NCI-H2171 (cell line): ENCODE measurements around the gene ST3GAL4.
"Not testable (repeated sequence)": the region's sequence is repeated elsewhere in the genome, so short reads cannot be mapped to it uniquely, and the experiment has no call there.

Experiments used
- DNase-seq: peaks from one replicate; lab custom pipeline; 2025; lab: John Stamatoyannopoulos, UW

Gene ST3GAL4

DNA sequence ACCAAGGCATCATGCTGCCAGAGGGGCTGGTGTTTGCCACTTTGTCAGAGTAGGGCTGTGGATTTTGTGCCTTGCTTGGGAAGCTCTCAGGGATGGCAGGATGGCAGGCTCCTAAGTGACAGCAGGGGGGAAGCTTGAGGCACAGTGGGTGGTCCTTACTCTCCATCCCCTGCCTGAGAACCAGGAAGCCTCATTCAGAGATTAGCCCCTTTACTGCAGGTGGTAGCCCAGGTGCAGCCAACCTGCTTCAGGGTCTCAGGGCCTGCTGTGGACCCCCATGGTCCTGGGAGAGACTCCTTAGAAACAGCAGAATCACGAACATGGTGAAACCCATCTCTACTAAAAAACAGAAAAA is 8.9 kb upstream of the ST3GAL4 start:
- DNase-seq = no peak

DNA sequence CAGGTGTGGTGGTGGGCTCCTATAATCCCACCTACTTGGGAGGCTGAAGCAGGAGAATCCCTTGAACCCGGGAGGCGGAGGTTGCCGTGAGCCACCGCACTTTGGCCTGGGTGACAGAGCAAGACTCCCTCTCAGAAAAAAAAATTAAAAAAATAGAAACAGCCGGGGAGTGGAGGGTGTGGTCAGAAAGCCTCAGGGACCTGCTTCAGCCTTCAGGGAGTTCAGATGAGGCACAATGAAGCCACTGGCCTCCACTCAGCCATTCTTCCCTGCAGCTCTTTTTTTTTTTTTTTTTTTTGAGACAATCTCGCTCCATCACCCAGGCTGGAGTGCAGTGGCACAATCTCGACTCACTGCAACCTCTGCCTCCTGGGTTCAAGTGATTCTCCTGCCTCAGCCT is 8.5 kb upstream of the ST3GAL4 start:
- DNase-seq = not testable (repeated sequence)

DNA sequence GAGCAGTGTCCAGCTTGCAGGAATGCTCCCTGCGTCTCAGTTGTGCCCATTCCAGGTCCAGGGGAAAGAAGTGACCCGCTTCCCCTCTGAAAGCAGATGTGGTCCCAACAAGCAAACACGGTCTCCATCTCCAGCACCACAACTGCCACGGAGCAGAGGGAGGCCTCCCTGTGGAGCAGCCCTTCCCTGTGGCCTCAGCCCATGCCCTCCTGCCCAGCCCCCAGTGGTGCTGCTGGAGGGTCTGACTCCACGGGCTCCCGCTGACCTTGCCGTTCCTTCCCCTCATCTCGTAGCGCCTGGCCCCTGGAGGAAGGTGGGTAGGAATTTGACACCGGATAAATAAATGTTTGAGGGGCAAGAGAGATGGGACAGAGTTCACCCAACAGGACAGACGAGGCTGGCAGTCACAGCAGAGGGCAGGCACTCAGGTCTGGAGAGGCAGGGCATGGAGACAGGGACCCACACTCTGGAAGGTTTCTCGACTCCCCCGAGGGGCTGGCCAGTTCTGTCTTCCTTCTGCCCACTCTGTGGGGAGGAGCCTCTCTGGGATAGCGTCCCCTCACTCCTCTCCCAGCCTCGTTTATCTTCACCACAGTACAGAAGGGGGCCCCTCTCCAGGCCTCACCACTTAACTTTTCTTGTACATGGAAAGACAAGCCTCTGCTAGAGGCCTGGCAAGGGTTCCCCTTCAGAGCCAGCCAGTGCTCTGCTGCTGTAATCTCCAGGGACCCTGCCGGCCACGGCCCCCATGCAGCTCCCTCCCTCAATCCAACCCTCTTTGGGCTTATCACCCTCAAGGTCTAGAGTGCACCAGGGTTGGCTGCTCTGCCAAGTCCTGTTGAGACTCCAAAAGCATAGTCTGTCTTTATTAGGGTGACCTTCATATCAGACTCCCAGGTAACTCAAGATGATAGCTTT is 7.5 kb upstream of the ST3GAL4 start:
- no peak for DNase-seq

DNA sequence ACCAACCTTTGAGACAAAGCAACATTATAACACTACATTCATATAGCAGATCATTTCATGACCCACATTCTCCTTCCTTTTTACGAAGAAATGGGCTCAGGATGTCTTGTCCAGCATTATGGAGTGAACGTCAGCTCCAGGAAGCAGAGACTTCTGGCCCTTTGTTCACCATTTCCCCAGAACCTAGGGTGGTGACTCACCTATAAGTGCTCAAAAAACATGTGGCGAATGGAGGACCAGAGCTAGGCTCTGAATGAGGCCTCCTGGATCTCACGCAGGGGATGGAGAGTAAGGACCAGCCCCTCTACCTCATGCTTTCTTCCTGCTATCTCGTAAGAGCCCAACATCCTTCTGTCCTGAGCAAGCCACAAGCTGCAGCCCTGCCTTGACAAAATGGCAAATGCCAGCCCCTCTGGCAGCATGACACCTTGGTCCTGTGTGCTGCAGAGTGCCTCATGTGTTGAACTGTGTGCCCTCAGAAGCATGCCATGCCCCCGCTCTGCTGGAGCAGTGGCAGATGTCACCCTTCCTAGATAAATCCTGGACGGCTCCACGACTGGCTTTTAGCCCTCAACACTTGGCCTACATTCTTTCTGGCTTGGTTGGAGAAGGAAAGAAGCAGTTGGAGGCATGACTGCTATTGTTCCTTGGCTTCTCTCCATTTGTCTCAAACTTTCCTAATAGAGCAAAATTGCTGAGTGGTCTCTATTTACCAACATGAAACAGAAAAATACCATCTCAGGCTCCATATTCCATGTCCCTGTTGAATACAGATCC is 6.5 kb upstream of the ST3GAL4 start:
- DNase-seq = no peak

DNA sequence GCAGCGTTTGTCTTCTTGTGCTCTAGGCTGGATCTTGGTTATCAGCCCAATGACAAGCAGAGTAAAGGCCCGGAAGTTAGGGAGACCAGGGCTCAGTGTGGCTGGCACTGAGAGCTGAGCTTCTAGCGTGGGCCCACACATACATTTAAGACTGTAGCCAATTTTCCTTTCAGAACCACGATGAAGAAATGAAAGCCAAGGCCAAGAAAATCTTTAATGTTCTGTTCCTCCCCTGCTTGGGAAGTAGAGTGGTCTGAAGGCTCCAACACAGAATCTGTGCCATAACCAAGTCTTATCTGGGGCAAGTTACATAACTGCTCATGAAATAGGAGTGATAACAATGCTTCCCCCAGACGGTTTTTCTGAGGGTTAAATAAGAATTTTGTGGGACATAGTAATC is 4.7 kb upstream of the ST3GAL4 start:
- DNase-seq = no peak

DNA sequence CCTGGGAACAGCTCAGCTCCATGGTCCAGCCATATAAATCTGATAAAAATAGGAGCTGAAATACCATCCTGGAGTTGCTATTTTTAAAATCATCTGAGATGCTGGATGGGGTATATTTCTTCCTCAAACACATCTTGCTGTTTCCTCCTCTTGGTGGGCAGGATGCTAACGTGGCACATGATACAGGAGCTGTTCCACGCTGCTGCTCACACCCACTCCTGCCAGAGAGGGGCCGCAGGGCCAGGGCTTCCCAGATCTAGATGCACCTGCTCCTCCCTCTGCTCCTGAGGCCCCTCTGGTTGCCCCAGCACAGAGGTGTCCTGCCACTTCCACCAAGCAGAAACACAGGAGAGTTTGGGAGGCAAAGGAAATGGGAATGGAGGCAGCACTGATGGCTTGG is 3.3 kb upstream of the ST3GAL4 start:
- no peak for DNase-seq

DNA sequence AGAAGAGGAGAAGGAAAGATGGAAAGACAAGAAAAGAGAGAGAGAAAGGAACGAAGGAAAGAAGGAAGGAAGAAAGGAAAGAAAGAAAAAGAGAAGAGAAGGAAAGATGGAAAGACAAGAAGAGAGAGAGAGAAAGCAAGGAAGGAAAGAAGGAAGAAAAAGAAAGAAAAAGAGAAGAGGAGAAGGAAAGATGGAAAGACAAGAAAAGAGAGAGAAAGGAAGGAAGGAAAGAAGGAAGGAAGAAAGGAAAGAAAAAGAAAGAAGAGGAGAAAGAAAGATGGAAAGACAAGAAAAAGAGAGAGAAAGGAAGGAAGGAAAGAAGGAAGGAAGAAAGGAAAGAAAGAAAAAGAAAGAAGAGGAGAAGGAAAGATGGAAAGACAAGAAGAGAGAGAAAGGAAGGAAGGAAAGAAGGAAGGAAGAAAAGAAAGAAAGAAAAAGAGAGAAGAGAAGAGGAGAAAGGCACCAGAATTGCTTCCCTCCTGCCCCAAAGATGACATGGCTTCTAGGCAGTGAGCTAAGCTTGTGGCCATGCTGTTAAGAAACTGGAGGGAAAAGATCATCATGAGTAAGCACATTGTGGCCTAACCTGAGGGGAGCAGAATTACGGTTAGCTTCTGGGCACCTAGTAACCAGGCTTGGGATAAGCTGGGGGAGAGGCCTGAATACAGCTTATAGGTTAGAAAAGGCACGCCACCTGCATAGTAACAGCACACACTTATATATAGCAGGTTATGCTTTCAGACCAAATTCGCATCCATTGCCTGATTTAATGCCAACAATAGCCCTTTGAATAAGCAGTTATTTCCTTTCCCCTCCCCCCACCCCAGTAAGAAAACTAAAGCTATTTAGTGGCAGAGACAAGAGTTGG is 2.3 kb upstream of the ST3GAL4 start:
- DNase-seq = no peak

DNA sequence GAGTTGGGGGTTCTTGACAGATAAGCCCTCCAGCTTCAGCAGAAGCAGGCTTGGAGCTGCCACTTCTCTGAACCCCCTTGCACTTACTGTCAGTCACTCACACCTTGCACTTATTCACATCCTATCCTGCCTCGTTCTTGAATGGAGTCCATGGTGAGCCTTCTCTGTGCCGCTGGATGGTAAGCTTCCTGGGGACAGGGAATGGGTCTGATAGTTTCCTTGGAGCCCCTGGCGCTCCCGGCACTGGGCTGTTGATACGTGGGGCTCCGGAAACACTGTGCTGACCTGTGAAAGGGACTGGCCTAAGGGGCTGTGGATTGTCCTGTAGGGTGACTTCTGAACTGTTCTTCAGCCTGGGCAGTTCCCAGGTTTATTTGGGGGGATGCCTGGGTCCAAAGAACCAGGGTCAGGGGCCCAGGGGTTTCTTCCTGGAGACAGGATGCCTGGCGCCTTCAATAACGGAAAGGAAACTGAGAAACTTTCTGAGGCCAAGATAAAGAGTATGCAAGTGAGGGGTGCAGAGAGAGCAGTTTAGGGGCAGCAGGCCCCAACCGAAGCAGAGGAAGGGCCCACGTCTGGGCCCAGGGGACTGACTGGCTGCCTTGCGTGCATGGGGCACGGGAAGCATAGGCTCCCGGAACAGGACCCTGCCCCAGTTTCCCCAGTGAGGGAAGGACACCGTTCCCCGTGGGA is 709 bp upstream of the ST3GAL4 start:
- no peak for DNase-seq

DNA sequence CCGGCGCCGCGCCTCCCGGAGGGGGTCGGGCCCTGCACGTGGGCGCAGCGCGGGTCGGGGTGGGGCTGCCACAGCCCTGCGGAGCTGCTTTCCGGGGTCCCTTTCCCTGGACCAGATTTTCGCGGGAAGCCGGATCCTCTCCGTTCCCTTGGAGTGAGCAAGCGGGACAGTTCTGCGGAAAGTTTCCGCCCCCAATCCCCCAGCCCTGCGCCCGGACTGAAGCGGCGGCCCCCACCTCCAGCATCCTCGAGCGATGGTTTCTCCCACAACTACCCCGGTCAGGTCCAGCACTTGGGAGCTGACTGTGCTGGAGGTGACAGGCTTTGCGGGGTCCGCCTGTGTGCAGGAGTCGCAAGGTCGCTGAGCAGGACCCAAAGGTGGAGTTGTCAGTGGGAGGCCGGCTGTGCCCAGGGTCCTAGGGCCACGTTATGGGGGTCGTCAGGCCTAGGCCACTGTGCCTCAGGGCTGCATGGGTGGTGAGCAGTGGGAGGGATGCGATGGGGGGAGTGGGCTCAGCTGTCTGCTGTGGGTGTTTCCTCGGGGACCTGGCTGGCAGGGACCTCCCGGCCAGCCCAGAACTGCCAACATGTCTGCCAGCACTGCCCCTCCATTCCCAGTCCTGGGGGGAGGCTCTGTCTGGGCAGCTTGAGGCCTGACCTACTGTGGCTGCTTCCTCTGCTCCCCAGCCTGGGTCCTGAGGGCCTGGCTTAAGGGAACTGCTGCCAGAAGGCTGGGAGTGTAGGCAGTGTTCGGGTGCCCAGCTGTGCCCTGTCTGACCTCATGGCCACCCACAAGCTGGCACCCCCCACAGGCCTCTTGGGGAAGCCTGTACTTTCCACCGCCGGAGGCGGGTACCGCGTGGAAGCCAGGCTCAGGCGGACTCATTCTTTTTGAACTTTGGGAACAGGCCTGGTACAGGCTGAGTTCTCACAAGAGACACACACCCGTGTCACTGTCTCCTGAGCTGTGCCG is 726 bp downstream of the ST3GAL4 start:
- DNase-seq = no peak

DNA sequence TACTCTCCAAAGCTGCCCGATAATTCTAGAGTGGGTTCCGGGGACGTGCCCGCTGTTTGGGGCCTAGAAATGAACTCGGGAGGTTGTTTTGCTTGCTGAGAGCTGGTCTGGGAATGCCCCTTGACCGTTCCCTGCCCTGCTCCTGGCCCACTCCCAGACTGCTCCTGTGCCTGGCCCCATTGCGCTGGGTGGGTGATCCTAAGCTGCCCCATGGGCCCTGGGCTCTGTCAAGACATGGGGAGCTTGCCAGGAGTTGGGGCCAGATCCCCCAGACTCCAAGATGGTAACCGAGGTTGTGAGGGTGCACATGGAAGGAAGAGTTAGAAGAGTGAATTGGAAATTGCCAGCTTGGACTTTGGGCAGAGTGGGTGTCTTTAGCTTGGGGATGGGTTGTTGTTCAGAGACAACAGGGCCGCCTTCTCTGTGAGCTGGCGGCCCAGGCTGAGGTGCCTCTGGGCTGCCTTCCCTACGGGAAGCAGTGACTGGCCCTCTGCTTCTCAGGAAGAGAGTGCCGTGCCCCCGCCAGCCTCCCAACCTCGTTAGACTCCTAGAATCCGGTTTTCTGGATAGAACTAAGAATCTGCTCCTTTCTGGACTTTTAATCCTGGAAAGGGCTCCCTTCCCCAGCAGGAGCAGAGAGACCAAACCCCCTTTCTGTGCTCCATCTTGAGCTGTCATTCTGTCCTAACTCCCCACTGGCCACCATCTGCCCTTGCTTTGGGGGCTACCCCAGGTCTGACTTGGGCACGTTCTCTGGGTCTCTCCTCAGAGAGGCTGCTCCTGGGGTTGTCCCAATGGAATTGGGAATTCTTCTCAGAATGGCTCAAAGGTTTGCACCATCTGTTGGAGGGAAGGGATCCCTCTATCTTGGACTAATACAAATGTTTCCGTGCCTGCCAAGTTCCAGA is 1.8 kb downstream of the ST3GAL4 start:
- DNase-seq = no peak

DNA sequence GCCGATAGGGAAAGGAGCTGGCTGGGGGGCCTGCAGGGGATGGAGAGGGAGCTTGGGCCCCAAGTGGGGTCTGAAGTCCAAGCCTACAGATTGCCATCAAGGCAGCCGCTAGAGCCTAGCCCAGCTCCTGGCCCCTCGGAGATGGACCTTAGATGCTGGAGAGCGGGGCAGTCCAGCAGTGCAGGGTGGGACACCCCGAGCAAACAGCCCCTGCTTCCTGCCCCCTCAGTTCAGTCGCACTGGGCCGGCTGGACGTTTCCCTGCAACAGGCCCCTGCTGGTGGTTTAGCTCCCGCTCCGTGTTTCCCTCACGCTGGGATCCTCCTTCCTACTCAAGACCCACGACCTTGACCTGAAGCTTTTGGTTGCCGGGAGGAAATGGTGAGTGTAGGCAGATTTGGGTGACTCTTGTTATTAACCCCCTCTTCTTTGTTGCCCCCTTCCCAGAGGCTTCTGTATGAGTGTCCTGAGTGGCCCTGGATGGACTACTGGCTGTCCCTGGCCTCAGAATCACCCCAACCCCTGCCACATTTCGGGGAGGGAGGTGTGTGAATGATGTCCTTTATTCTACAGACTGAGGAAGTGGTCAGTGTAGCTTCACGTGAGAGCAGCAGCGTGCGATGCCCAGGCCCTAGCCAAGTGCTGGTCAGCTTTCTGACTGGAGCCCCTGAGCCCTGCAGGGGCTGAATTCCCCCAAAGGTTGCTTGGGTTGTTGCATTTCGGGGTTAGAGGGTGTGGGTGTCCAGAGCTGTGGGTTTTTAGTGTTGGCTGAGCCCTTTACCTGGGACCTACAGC is 2.7 kb downstream of the ST3GAL4 start:
- no peak for DNase-seq

DNA sequence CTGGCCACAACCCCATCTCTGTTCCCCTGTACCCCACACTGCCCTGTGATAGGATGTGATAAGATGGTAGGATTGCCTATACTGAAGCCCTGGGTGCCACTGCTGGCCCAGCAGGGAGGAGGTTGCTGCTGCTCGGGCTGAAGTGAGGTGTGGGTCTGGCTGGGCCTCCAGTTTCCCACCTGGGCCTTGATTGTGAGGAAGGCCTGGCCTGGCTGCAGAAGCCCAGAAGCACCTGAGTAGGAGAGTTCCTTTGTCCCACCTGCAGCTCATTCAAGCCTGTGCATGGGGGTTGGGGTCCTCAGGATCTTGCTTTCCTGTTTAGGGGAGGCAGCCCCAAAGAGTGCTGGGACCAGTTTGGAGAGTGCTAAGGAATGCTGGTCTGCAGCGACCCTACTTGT is 3.3 kb downstream of the ST3GAL4 start:
- no peak for DNase-seq

DNA sequence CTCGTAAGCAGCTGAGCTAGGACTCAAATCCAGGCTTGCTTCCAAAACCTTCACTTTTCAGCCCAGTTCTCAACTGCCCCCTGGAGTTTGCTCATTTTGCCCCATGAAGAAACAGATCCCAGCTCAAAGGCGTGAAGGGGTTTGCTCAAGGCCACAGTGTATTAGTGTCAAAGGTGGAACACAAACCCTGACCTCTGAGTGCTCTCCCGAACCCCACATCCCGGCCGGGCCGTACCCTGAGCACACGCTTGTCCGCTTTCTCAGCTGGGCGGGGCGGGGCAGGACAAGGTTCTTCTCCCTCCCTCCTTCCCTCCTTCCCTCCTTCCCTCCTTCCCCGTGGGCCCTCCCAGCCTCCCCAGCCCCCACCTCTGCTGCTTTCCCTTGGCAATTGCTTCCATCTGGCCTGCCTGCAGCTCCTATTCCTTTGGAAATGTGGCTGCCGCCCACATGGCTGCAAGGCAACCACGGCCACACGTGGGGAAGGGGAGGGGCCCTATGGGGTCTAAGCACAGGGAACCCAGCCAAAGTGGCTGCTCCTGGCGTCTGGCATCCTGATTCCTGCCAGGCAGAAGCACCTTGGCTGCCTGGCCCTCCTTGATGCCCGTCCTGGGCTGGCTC is 4.1 kb downstream of the ST3GAL4 start:
- DNase-seq = peak; percentile 77

DNA sequence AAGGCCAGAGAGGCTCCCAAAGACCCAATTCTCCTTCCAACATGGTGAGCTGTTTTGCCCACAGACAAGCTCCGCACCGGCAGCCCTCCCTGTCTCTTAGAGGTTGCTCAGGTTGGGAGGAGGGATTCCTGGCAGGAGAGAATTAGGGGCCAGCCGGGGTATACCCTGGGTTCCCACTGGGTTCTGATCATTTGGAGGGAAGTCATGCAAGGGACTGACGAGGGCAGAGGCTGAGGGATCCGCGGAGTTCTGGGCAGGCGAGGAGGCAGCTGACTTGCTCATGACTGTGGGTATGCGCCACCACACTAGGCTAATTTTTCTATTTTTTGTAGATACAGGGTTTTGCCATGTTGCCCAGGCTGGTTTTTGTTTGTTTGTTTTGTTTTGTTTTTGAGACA is 4.6 kb downstream of the ST3GAL4 start:
- DNase-seq = no peak

DNA sequence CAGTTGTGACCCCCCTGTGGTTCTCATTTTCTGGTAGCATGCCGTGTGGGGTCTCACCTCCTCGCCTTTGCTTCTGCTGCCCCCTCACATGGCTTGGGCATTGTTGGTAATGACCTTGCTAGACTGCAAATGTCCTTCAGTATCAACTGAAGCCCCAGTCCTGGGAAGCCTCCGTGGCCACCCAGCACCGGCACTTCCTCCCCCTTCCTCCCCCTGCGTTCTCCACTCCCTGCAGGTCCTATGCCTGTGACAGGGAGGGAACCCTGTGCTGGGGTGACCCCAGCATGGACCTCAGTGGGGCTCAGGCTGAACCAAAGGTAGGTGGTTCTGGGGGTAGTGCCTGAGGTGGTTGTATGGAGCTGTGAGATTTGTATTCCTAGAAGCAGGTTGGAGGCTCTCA is 5.9 kb downstream of the ST3GAL4 start:
- no peak for DNase-seq

DNA sequence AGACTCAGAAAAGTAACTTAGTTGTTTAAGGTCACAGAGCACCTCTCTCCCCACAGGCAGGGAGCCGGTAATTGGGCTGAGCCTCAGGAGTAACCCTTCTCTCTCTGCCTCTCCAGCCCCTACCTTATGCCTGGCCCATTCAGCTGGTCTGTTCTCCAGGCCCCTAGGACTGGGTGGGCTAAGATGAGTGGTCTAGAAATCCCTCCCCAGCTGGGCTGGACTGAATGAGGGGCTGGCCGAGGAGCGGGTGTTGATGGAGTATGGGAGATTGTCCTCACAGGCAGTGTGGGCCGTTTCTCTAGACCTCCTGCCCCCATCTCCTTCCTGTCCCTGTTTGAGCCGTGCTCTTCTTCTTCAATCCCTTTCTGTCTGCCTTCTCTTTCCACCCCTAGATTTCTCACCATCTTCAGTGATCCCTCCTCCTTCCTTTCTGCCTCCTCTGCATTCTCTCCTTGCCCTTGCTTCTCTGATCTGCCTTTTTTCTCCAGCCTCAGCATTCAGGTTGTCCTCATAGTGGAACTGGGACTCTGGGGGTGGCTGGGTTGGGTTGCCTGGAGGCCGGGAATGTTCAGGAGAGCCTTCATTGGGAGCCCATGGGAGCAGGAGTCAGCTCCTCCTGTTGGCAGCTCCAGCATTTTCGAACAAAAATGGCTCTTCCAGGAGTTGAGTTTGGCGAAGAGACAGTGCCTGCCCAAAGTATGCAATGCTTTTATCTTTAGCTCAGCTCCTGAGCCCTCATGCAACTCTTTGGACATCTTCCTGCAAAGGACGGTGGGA is 7.6 kb downstream of the ST3GAL4 start:
- no peak for DNase-seq

DNA sequence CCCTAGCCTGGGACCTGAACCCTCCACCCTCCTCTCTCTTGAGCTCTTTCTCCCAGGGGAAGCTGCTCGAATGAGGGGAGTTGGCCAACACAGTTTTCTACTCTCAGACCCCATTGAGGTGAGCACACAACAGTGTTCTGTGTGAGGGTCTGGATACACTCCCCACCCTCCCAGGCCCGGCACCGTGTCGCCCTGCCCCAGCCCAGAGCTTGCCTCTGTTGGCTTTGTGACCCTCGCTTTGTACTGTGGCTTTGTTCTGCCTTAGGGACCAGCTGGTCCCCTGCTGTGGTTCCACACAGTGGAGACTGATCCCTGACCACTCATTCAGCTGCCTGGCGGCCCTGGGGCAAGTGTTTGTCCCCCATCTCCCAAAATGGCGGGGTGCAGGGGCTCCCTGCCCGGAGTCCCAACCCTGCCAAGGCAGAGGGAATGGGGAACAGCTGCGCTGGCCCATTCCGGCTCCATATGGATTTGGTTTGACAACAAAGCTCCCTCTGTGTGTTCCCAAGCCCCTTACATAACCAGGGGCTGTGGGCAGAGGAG is 8.3 kb downstream of the ST3GAL4 start:
- DNase-seq = no peak
